ENCODE data around the gene ARHGAP26. TPM values are rescaled to one million over a fixed set of nuclear protein-coding genes. Genes with fewer than 3 reads are reported as not detected.

The ARHGAP26 gene
- total RNA-seq, 1 donor from 2014 or later, result 8.9 TPM

DNA sequence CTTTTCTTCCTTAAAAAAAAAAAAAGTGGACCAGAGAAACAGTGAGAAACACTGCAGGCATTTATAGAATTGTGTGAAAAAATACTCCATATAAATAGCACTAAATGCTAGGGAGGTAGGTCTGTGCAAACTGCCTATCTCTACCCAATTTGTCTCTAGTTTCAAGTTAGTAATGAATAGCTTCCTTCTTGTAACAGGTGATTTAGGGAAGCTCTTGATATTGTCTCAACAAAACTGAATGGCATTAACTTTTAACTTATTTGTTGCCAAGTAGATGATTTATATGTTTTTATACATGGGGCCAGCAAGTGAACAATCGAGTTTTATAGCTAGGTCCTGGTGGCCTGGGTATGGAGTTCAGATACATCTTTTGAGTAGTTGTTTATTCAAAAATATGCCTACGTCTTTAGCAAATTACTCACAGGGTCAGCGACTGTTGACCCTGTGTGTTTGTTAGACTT lies 349.7 kb downstream of the ARHGAP26 start:
- Mint-ChIP-seq H3K4me3 (no peak overlapping the region), H3K27ac (no peak overlapping the region), H3K27me3 (ENCODE audit: low read depth) (no peaks in the 10 kb centered on the region), H3K4me1 (peaks cover 10% of the 10 kb centered on the region), H3K9me3 (no peaks in the 10 kb centered on the region), H3K36me3 (no peaks in the 10 kb centered on the region)
- no peak for DNase-seq (ENCODE audit: low spot score in 2 of 2, unreplicated experiment in 2 of 2)
- TF ChIP-seq, protein P1, sequence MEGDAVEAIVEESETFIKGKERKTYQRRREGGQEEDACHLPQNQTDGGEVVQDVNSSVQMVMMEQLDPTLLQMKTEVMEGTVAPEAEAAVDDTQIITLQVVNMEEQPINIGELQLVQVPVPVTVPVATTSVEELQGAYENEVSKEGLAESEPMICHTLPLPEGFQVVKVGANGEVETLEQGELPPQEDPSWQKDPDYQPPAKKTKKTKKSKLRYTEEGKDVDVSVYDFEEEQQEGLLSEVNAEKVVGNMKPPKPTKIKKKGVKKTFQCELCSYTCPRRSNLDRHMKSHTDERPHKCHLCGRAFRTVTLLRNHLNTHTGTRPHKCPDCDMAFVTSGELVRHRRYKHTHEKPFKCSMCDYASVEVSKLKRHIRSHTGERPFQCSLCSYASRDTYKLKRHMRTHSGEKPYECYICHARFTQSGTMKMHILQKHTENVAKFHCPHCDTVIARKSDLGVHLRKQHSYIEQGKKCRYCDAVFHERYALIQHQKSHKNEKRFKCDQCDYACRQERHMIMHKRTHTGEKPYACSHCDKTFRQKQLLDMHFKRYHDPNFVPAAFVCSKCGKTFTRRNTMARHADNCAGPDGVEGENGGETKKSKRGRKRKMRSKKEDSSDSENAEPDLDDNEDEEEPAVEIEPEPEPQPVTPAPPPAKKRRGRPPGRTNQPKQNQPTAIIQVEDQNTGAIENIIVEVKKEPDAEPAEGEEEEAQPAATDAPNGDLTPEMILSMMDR (IDR thresholded peaks at IDR 0.05; ENCODE audit: unreplicated experiment), result no peak

GRCh38 chr5:143120460-143121134 lies 350.4 kb downstream of the ARHGAP26 start:
- Mint-ChIP-seq H3K4me1 (peaks cover 13% of the 10 kb centered on the region), H3K4me3 (no peak overlapping the region), H3K36me3 (no peaks in the 10 kb centered on the region), H3K9me3 (no peaks in the 10 kb centered on the region), H3K27ac (no peak overlapping the region), H3K27me3 (ENCODE audit: low read depth) (no peaks in the 10 kb centered on the region)
- TF ChIP-seq, protein P1 (IDR thresholded peaks at IDR 0.05; ENCODE audit: unreplicated experiment), result no peak
- no peak for DNase-seq (ENCODE audit: low spot score in 2 of 2, unreplicated experiment in 2 of 2)

GRCh38 chr5:143121135-143121475 lies 350.9 kb downstream of the ARHGAP26 start:
- Mint-ChIP-seq H3K27me3 (ENCODE audit: low read depth) (no peaks in the 10 kb centered on the region), H3K9me3 (no peaks in the 10 kb centered on the region), H3K4me3 (no peak overlapping the region), H3K36me3 (no peaks in the 10 kb centered on the region), H3K4me1 (peaks cover 17% of the 10 kb centered on the region), H3K27ac (no peak overlapping the region)
- DNase-seq (ENCODE audit: low spot score in 2 of 2, unreplicated experiment in 2 of 2), result no peak
- TF ChIP-seq, protein P1 (IDR thresholded peaks at IDR 0.05; ENCODE audit: unreplicated experiment), result no peak

GRCh38 chr5:143124593-143124992 lies 354.4 kb downstream of the ARHGAP26 start:
- TF ChIP-seq, protein P1 (IDR thresholded peaks at IDR 0.05; ENCODE audit: unreplicated experiment), result no peak
- peaks cover 28% of the 10 kb centered on the region for H3K4me1 Mint-ChIP-seq
- H3K36me3 Mint-ChIP-seq, result no peaks in the 10 kb centered on the region
- H3K27me3 Mint-ChIP-seq (ENCODE audit: low read depth), result peaks cover 3% of the 10 kb centered on the region
- H3K4me3 Mint-ChIP-seq, result no peak overlapping the region
- no peaks in the 10 kb centered on the region for H3K9me3 Mint-ChIP-seq
- DNase-seq (ENCODE audit: low spot score in 2 of 2, unreplicated experiment in 2 of 2), result no peak
- H3K27ac Mint-ChIP-seq, result no peak overlapping the region

GRCh38 chr5:143126174-143127019 lies 356.2 kb downstream of the ARHGAP26 start:
- H3K36me3 Mint-ChIP-seq, result no peaks in the 10 kb centered on the region
- TF ChIP-seq, protein P1 (IDR thresholded peaks at IDR 0.05; ENCODE audit: unreplicated experiment), result no peak
- peaks cover 4% of the 10 kb centered on the region for H3K27me3 Mint-ChIP-seq (ENCODE audit: low read depth)
- no peak for DNase-seq (ENCODE audit: low spot score in 2 of 2, unreplicated experiment in 2 of 2)
- H3K27ac Mint-ChIP-seq, result no peak overlapping the region
- H3K9me3 Mint-ChIP-seq, result no peaks in the 10 kb centered on the region
- peaks cover 40% of the 10 kb centered on the region for H3K4me1 Mint-ChIP-seq
- no peak overlapping the region for H3K4me3 Mint-ChIP-seq

All from mesothelial cell of epicardium (in vitro differentiated cells).